Stimulated activated CD8-positive, alpha-beta memory T cell treated with anti-CD3 and anti-CD28 coated beads, Interleukin-2, amount 100 ng/mL, for 48 hours (primary cell): ENCODE measurements around the gene SCN8A.
"Not testable (repeated sequence)": the region's sequence is repeated elsewhere in the genome, so short reads cannot be mapped to it uniquely, and the experiment has no call there.

Experiments used
- DNase-seq, 2 donors: peaks; one replicate each; pipeline ENCODE4 v3.0.0-alpha.2; 2020; ENCODE audit warnings: low read depth in 2 of 2

Gene SCN8A

GRCh38 chr12:51763743-51764142, 172.7 kb downstream of the SCN8A start:
- no peak for DNase-seq

- DNase-seq: no peak
These were observed 175.1 kb downstream of the SCN8A start for GRCh38 chr12:51766067-51766676.

GRCh38 chr12:51771008-51771407, 180.0 kb downstream of the SCN8A start:
- no peak for DNase-seq

- DNase-seq: no peak
These were observed 182.3 kb downstream of the SCN8A start for GRCh38 chr12:51773145-51773869.

- no peak for DNase-seq
These were observed 183.9 kb downstream of the SCN8A start for GRCh38 chr12:51774933-51775332.

- no peak for DNase-seq
These were observed 186.4 kb downstream of the SCN8A start for GRCh38 chr12:51777457-51777856.

- DNase-seq: no peak
These were observed 186.9 kb downstream of the SCN8A start for GRCh38 chr12:51777973-51778372.

GRCh38 chr12:51779876-51780275, 188.8 kb downstream of the SCN8A start:
- no peak for DNase-seq

- DNase-seq: no peak
These were observed 193.7 kb downstream of the SCN8A start for GRCh38 chr12:51784688-51785087.

- no peak for DNase-seq
These were observed 194.9 kb downstream of the SCN8A start for GRCh38 chr12:51785906-51786305.

GRCh38 chr12:51788876-51789275, 197.8 kb downstream of the SCN8A start:
- DNase-seq: no peak

GRCh38 chr12:51792417-51792816, 201.4 kb downstream of the SCN8A start:
- DNase-seq: no peak

- no peak for DNase-seq
These were observed 202.2 kb downstream of the SCN8A start for GRCh38 chr12:51793201-51793600.

- no peak for DNase-seq
These were observed 206.3 kb downstream of the SCN8A start for GRCh38 chr12:51797301-51797700.

- not testable (repeated sequence) for DNase-seq
These were observed 207.0 kb downstream of the SCN8A start for GRCh38 chr12:51798051-51798450.

GRCh38 chr12:51798501-51798900, 207.5 kb downstream of the SCN8A start:
- DNase-seq: no peak

GRCh38 chr12:51801027-51801426, 210.0 kb downstream of the SCN8A start:
- DNase-seq: no peak

- DNase-seq: no peak
These were observed 215.9 kb downstream of the SCN8A start for GRCh38 chr12:51806896-51807295.

GRCh38 chr12:51809193-51809592, 218.2 kb downstream of the SCN8A start:
- no peak for DNase-seq

- DNase-seq: no peak
These were observed 220.5 kb downstream of the SCN8A start for GRCh38 chr12:51811203-51812202.

- no peak for DNase-seq
These were observed 221.8 kb downstream of the SCN8A start for GRCh38 chr12:51812871-51813270.

GRCh38 chr12:51813931-51814310, 222.9 kb downstream of the SCN8A start:
- DNase-seq: no peak
